Astrocyte of the cerebellum (primary cell): ENCODE results near the gene CCDC148.

ENCODE experiments used
- DNase-seq: peaks from one replicate; pipeline ENCODE4 v3.0.0-alpha.2; 2011; ENCODE audit warnings: low read depth
- H3K4me3 ChIP-seq: 2 replicates; pipeline ENCODE4 v1.5.1; 2011; ENCODE audit warnings: mild to moderate bottlenecking, low read depth, low read length, moderate library complexity
- in situ Hi-C: cut with HindIII; loops from 2 replicates; pipeline ENCODE4 v1.10.0; 2017; ENCODE audit warnings: low sequenced_read_pairs
- TF ChIP-seq, protein P1 (sequence below): IDR thresholded peaks from 2 replicates; pipeline ENCODE4 v1.5.1; 2012; ENCODE audit warnings: low read length, low read depth, moderate library complexity, mild to moderate bottlenecking; ENCODE audit errors: missing control alignments

CCDC148 gene

DNA sequence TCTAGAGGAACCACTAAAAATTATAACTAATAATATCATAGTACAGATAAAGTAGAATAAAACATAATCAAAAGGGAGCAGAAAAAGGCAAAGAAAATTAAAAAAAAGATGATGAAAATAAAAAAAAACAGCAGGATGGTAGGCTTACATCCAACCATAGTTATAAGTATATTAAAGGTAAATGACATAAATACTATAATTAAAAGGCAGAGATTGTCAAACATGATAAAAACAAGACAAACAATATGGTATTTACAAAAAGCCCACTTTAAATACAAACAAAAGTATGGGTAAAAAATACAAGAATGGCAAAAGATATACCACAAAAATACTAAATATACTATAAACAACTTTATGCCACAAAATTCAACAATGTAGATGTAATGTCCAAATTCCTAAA is 24.4 kb downstream of the CCDC148 start:
- TF ChIP-seq, protein P1, sequence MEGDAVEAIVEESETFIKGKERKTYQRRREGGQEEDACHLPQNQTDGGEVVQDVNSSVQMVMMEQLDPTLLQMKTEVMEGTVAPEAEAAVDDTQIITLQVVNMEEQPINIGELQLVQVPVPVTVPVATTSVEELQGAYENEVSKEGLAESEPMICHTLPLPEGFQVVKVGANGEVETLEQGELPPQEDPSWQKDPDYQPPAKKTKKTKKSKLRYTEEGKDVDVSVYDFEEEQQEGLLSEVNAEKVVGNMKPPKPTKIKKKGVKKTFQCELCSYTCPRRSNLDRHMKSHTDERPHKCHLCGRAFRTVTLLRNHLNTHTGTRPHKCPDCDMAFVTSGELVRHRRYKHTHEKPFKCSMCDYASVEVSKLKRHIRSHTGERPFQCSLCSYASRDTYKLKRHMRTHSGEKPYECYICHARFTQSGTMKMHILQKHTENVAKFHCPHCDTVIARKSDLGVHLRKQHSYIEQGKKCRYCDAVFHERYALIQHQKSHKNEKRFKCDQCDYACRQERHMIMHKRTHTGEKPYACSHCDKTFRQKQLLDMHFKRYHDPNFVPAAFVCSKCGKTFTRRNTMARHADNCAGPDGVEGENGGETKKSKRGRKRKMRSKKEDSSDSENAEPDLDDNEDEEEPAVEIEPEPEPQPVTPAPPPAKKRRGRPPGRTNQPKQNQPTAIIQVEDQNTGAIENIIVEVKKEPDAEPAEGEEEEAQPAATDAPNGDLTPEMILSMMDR, result no peak
- no peak overlapping the region for H3K4me3 ChIP-seq
- no peak for DNase-seq
- in situ Hi-C loops, result no loop called here

DNA sequence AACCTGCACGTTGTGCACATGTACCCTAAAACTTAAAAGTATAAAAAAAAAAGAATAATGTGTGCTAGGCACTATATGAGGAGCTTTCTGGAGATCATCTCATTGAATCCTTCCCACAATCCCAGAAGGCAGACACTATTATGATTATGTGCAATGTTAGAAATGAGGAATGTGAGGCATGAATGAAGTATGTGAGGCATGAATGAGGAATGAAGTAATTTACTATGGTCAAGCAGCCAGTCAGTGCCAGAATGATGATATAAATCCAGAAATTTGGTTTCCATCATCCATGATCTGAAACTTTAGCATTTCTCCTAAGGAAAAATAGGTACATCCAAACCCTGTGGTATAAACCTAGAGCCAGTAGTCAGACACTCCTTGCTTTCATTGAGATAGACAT is 42.0 kb downstream of the CCDC148 start:
- peak; percentile 27 for DNase-seq
- TF ChIP-seq, protein P1, result no peak
- H3K4me3 ChIP-seq, result no peak overlapping the region
- in situ Hi-C loops, result no loop called here

DNA sequence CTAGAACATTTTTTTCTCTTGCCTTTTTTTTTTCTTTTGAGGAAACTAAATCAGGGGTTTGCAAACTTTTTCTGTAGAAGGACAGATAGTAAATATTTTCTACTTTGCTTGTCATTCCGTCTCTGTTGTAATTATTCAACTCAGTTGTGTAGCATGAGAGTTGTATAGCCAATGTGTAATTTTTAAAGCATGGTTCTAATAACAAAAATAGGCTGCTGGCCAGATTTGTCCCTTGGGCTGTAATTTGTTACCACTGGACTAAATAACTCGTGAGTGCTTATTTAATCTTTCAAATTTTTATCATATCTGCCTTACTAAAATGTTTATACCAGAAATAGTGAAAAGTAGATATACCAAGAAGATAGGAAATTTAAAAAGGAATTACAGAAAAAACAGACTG is 43.0 kb downstream of the CCDC148 start:
- H3K4me3 ChIP-seq, result no peak overlapping the region
- DNase-seq, result no peak
- in situ Hi-C loops, result no loop called here
- TF ChIP-seq, protein P1, result no peak

DNA sequence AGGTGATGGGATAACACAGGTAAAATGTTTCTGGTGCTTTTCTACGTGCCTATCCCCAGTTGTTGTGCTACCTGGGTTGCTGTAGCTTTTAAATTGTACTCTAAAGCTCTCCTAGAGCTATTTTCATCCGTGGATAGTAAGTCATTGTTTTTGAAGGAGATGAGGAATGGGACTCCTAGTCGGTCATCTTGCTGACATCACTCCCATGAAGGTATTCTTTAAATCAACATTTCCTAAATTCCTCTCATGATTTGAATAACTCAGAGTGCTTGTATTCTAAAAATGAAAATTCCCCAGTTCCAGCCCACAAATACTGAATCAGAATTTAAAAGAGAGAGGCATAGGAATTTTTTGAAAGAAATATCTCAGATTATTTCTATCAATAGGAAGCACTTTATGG is 44.3 kb downstream of the CCDC148 start:
- peak; percentile 23 for DNase-seq
- TF ChIP-seq, protein P1, result no peak
- in situ Hi-C loops, result no loop called here

DNA sequence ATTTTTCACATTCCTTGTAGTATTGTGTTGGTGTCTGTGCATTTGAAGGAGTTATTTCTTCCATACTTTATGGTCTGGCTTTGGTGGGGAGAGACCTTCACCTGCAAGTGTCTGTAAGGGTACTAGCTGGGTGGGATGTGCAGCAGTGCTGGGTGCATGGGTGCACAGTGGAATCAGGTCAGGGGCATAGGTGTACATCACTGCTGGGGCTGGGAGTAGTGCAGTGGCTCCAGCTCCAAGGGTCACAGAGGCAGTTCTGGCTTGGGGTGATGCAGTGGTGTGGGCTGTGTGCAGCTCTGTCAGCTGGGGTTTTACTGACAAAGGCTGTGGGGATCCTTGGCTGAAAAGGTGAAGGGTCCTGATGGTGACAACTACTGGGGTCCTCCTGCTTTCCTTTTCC is 44.8 kb downstream of the CCDC148 start:
- TF ChIP-seq, protein P1, result no peak
- no peak for DNase-seq
- in situ Hi-C loops, result no loop called here
- no peak overlapping the region for H3K4me3 ChIP-seq

More for the DNA sequence above, 44.3 kb downstream of the CCDC148 start:
- no peak overlapping the region for H3K4me3 ChIP-seq

DNA sequence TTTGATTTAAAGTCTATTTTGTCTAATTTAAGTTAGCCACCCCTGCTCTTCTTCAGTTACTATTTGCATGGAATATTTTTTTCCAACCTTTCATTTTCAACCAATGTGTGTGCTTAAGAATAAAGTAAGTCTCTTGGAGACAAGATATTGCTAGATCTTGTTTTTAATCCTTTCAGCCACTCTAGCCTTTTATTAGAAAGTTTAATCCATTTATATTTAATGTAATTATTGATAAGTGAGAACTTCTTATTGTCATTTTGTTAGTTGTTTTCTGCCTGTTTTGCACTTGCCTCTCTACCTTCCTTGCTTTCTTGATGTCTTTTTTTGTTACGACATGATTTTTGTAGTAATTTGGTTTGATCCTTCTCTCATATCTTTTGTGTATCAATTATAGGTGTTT is 46.4 kb downstream of the CCDC148 start:
- TF ChIP-seq, protein P1, result no peak
- in situ Hi-C loops, result no loop called here

DNA sequence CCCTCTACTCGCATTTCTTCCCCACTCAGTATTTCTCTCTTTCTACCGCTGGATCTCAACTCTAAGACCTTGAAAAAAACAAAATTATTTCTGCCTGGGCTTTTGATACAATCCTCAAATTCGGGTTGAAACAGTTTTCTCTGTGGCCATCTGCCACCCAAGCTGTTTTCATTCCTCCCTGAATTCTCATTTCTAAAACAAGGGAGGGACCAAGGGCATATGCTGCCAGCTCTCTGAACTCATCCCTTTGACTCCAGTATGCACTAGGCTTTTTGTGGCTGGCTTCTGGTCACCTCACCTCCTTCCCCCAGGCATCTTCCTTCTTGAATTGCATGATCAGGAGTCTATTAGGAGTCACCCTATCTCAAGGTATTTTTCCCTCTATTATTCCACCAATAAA is 49.5 kb downstream of the CCDC148 start:
- no peak overlapping the region for H3K4me3 ChIP-seq
- no peak for DNase-seq
- TF ChIP-seq, protein P1, result no peak
- in situ Hi-C loops, result no loop called here

More for the DNA sequence above, 46.4 kb downstream of the CCDC148 start:
- no peak for DNase-seq
- H3K4me3 ChIP-seq, result no peak overlapping the region
